Uterus (tissue), 2 donors: ENCODE data around the gene RNASE4.

Source experiments
- POLR2A ChIP-seq, 2 donors: fragments of 450-650 bp; IDR thresholded peaks; one replicate each; pipeline ENCODE4 v1.6.1; 2016; ENCODE audit warnings: antibody characterized with exemption in 2 of 2, mild to moderate bottlenecking in 1 of 2, moderate library complexity in 1 of 2
- TF ChIP-seq, protein P1 (sequence below), 4 experiments: fragments of 200-600 bp in 2 of 4; fragments of 450-650 bp in 2 of 4; sonication (generic) in 2 of 4; IDR thresholded peaks; one replicate each; pipeline ENCODE4 v1.5.1; 2016 to 2019; ENCODE audit warnings: antibody characterized with exemption in 4 of 4, mild to moderate bottlenecking in 2 of 4, moderate library complexity in 1 of 4

DNA sequence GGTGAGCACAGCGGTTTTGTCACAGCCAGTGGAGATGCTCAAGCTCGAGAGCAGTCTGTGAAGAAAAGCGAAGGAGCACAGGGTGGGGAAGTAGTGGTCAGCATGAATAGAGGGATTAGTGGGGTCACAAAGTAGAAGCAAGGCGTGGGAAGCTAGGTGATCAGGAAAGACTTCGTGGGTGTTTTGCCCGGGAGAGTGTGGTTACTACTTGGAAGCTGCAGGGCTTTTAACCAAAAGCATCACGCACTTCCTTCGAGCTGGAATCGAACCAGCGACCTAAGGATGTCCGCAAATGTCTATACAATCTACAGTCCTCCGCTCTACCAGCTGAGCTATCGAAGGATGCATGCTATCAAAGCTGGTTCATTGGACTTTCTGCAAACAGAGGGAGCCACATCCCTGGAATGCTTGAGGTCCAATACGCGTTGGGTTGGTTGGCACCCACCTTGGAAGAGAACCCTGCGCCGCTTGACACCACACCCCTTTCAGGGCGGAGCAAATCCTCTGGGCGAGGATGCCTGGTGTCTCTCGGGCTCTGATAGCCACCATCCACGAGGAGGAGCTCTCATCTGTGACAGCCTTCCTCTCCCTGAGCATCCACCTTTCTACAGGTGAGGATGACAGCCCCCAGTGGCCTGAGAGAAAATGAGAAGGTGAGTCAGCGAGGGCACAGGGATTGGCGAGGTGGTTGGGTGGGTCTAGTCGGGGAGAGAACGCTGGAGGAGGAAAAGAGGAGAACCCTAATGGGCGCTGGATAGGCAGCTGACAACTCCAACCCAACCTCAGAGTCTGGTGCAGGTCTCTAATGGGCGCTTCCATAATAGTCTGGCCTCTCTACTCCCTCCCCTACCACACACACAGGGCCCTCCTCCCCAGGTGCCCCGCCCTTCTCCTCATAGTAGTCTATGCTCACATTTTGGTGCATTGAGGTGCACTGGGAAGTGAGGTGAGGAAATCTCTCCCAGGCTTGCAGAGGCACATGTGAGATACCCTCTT is 26.8 kb upstream of the RNASE4 start:
- no peak for TF ChIP-seq POLR2A (IDR thresholded peaks at IDR 0.05)
- TF ChIP-seq, protein P1, sequence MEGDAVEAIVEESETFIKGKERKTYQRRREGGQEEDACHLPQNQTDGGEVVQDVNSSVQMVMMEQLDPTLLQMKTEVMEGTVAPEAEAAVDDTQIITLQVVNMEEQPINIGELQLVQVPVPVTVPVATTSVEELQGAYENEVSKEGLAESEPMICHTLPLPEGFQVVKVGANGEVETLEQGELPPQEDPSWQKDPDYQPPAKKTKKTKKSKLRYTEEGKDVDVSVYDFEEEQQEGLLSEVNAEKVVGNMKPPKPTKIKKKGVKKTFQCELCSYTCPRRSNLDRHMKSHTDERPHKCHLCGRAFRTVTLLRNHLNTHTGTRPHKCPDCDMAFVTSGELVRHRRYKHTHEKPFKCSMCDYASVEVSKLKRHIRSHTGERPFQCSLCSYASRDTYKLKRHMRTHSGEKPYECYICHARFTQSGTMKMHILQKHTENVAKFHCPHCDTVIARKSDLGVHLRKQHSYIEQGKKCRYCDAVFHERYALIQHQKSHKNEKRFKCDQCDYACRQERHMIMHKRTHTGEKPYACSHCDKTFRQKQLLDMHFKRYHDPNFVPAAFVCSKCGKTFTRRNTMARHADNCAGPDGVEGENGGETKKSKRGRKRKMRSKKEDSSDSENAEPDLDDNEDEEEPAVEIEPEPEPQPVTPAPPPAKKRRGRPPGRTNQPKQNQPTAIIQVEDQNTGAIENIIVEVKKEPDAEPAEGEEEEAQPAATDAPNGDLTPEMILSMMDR (IDR thresholded peaks at IDR 0.05): no peak
